22Rv1 (cell line): ENCODE results near the gene ANXA9.

Experiments used
- H3K27ac ChIP-seq: fragments of 450-650 bp; 2 replicates; pipeline ENCODE4 v1.5.1; 2017
- CTCF ChIP-seq: fragments of 450-650 bp; IDR thresholded peaks from 2 replicates; pipeline ENCODE4 v1.5.1; 2017; ENCODE audit warnings: mild to moderate bottlenecking
- ZFX ChIP-seq: fragments of 450-650 bp; IDR thresholded peaks from 2 replicates; pipeline ENCODE4 v1.6.1; 2017; ENCODE audit warnings: antibody characterized with exemption, borderline replicate concordance

The ANXA9 gene

DNA sequence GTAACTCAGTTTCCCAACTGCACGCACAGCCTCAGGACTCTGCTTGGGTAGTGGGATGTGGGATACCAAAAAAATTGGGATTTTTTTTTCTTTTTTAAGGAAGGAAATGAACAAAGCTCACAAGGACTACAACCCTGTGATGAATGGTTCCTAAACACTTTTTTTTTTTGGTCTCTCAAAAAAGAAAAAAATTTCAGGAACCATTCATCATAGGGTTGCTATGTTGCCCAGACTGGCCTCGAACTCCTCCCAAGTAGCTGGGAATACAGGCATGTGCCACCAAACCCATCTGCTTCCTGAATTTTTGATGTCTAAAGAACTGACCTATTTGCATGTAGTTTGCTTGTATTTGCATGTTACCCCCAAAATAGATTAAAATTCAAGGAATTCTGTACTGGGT is 17.8 kb downstream of the ANXA9 start:
- H3K27ac ChIP-seq = no peak overlapping the region
- TF ChIP-seq CTCF = no peak
- TF ChIP-seq ZFX = no peak

GRCh38 chr1:151000408-151000807 is 18.3 kb downstream of the ANXA9 start:
- TF ChIP-seq ZFX (no peak), CTCF (no peak)
- no peak overlapping the region for H3K27ac ChIP-seq

DNA sequence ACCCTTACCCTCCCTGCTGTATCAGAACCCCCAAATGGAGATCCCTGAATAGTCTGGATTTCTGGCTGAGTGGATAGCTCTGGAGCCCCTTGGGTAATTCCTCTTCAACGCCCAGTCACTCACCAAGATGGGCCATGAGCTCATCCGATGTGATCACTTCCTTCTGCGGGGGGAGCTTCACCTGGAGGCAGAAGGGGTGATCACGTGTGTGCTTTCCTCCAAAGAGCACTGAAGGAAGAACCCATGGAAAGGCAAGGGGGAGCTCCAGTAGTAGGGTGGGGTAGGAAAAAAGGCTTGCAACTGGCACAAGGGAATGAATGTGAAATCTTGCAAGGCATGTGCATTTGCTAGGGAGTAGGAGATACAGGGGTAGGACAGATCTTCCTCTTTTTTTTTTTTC is 19.5 kb downstream of the ANXA9 start:
- no peak for TF ChIP-seq CTCF
- no peak for TF ChIP-seq ZFX
- H3K27ac ChIP-seq = no peak overlapping the region

DNA sequence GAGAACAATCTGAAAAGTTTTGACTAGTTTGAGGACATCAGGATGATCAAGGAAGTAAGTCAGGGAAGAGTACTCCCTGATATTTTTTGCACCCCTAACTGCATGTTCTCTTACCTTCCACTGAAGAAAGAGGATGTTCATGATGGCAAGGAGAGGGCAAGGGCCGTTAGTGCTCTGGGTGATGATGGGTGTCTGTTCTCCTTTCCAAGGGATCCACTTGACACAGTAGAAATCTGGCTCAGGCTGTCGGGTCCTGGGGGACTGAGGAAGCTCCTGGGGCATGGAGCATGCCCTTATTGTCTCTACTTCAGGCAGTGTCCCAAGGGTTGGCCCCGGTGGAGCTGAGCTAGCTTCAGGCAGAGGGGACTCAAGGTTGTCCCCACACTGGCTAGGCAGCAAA is 20.0 kb downstream of the ANXA9 start:
- no peak overlapping the region for H3K27ac ChIP-seq
- TF ChIP-seq CTCF = no peak
- TF ChIP-seq ZFX = no peak

DNA sequence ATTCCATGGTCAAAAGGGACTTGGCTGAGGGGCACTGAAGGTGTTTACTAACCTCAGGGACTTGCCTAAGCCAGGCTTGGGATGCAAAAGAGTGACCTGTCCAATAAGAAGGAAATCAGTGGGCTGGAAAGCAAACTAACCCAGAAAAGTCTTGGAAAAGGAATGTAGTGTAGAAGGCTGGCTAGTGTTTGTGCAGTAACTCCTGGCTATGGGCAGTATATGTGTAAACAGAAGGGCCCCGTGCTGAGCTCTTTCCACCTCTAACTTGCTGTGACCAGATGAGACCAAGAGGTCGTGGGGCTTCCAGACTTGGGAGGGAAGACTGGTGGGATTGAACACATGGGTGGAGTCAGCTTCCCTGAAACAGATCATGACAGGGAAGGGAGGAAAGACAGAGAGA is 20.5 kb downstream of the ANXA9 start:
- no peak overlapping the region for H3K27ac ChIP-seq
- TF ChIP-seq CTCF = no peak

- TF ChIP-seq CTCF (no peak), ZFX (no peak)
- H3K27ac ChIP-seq = no peak overlapping the region
Measured at GRCh38 chr1:151003180-151003579, 21.1 kb downstream of the ANXA9 start.

GRCh38 chr1:151005729-151006319 is 23.7 kb downstream of the ANXA9 start:
- TF ChIP-seq CTCF (no peak), ZFX (no peak)
- H3K27ac ChIP-seq = peak overlapping the region; percentile 84
